Progenitor cell of endocrine pancreas (in vitro differentiated cells): ENCODE results near the gene COL12A1. TPM values are rescaled to one million over a fixed set of nuclear protein-coding genes. Genes with fewer than 3 reads are reported as not detected.

Experiments
- DNase-seq: peaks from one replicate; pipeline ENCODE4 v3.0.0; 2021; ENCODE audit warnings: low spot score; ENCODE audit not compliant: unreplicated experiment
- H3K27ac Mint-ChIP-seq: 2 replicates; pipeline ENCODE4 v1.8.0; 2021; ENCODE audit warnings: mild to moderate bottlenecking, moderate library complexity, mixed read lengths
- H3K27me3 Mint-ChIP-seq: 2 replicates; pipeline ENCODE4 v1.8.0; 2021; ENCODE audit warnings: mixed read lengths
- H3K36me3 Mint-ChIP-seq: 2 replicates; pipeline ENCODE4 v1.8.0; 2022; ENCODE audit warnings: mixed read lengths; ENCODE audit not compliant: insufficient read depth
- H3K4me1 Mint-ChIP-seq: 2 replicates; pipeline ENCODE4 v1.8.0; 2021; ENCODE audit warnings: low read depth, mixed read lengths
- H3K4me3 Mint-ChIP-seq: 2 replicates; pipeline ENCODE4 v1.8.0; 2021; ENCODE audit warnings: low read depth, mild to moderate bottlenecking, moderate library complexity, mixed read lengths
- H3K9me3 Mint-ChIP-seq: 2 replicates; pipeline ENCODE4 v1.8.0; 2021; ENCODE audit warnings: low read depth, mixed read lengths
- total RNA-seq: library from RNA; stranded (reverse); gene quantifications from 2 replicates; pipeline ENCODE4 v1.2.1, GENCODE V29; 2021
- TF ChIP-seq, protein P1 (sequence below): fragments of 200-600 bp; sonication (generic); IDR thresholded peaks from one replicate; pipeline ENCODE4 v1.5.0; 2021; ENCODE audit warnings: antibody characterized with exemption, mild to moderate bottlenecking; ENCODE audit not compliant: unreplicated experiment

Gene COL12A1
- total RNA-seq, 1 donor from 2014 or later = 2.0 TPM

DNA sequence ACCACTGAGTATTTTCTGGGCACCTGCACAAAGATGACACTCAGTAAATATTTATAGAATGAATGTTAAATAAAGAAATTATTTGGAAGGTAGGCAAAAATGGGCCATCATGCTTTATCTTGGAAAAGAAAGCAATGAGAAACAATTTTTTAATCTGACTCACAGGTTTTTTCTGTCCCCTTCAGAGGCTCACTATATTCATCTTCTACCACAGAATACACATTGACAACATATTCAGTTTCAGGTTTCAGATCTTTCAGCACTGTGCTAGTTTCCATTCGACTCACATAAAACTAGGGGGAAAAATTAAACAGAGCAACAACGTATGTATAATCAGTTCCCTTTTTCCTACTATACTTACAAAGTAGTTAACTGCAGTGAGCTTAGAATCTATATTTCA, 58.3 kb downstream of the COL12A1 start:
- Mint-ChIP-seq H3K4me1 (no peaks in the 10 kb centered on the region), H3K9me3 (no peaks in the 10 kb centered on the region), H3K27me3 (no peaks in the 10 kb centered on the region), H3K27ac (no peak overlapping the region), H3K36me3 (no peaks in the 10 kb centered on the region), H3K4me3 (no peak overlapping the region)
- TF ChIP-seq, protein P1, sequence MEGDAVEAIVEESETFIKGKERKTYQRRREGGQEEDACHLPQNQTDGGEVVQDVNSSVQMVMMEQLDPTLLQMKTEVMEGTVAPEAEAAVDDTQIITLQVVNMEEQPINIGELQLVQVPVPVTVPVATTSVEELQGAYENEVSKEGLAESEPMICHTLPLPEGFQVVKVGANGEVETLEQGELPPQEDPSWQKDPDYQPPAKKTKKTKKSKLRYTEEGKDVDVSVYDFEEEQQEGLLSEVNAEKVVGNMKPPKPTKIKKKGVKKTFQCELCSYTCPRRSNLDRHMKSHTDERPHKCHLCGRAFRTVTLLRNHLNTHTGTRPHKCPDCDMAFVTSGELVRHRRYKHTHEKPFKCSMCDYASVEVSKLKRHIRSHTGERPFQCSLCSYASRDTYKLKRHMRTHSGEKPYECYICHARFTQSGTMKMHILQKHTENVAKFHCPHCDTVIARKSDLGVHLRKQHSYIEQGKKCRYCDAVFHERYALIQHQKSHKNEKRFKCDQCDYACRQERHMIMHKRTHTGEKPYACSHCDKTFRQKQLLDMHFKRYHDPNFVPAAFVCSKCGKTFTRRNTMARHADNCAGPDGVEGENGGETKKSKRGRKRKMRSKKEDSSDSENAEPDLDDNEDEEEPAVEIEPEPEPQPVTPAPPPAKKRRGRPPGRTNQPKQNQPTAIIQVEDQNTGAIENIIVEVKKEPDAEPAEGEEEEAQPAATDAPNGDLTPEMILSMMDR = no peak
- DNase-seq = no peak

- H3K4me3 Mint-ChIP-seq = no peak overlapping the region
- H3K27ac Mint-ChIP-seq = no peak overlapping the region
- no peak for DNase-seq
- TF ChIP-seq, protein P1 = no peak
- no peaks in the 10 kb centered on the region for H3K36me3 Mint-ChIP-seq
- H3K4me1 Mint-ChIP-seq = no peaks in the 10 kb centered on the region
- no peaks in the 10 kb centered on the region for H3K9me3 Mint-ChIP-seq
- no peaks in the 10 kb centered on the region for H3K27me3 Mint-ChIP-seq
These were observed 59.9 kb downstream of the COL12A1 start for GRCh38 chr6:75145976-75146375.

GRCh38 chr6:75145211-75145610, 60.6 kb downstream of the COL12A1 start:
- TF ChIP-seq, protein P1 = no peak
- Mint-ChIP-seq H3K4me1 (no peaks in the 10 kb centered on the region), H3K9me3 (no peaks in the 10 kb centered on the region), H3K27me3 (no peaks in the 10 kb centered on the region), H3K36me3 (no peaks in the 10 kb centered on the region), H3K4me3 (no peak overlapping the region), H3K27ac (no peak overlapping the region)
- no peak for DNase-seq

DNA sequence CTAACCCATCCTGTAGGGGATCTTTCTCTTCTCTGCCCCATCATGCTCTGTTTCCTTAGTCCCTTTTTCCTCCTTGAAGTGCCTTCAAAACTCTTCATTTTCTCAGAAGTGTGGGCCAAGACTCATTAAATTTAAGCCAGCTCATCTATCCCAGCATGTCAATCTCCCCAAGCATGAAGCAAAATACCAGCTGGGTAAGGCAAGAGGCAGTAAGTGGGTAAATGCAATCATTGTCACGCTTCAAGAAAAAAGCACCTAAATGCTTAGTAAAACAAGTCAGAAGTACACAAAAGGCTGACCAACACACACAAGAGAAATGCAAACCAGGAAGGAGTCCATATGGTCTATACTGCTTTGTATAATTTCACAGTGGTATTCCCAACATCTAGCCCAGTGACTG, 61.5 kb downstream of the COL12A1 start:
- Mint-ChIP-seq H3K4me3 (no peak overlapping the region), H3K27me3 (no peaks in the 10 kb centered on the region), H3K27ac (no peak overlapping the region), H3K36me3 (no peaks in the 10 kb centered on the region), H3K4me1 (no peaks in the 10 kb centered on the region), H3K9me3 (no peaks in the 10 kb centered on the region)
- DNase-seq = no peak
- TF ChIP-seq, protein P1 = no peak

DNA sequence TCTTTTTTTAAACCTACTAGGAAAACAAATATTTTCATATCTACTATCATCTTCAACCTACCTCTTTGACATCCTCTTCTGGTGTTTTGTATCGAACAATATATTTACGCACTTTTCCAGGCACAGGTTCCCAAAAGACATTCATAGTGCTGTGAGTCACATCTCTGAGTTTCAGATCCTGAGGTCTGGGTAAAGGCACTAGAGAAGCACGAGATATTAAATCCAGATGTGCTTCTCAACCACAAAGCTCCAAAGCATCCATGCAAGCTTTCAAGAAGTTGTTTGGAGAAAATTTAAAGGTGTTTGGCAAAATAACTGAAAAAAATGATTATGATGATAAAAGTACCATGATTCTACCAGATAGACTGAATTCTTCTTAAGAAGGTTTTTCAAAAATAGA, 62.7 kb downstream of the COL12A1 start:
- H3K27ac Mint-ChIP-seq = no peak overlapping the region
- H3K36me3 Mint-ChIP-seq = no peaks in the 10 kb centered on the region
- TF ChIP-seq, protein P1 = no peak
- no peak for DNase-seq
- H3K4me1 Mint-ChIP-seq = no peaks in the 10 kb centered on the region
- H3K9me3 Mint-ChIP-seq = no peaks in the 10 kb centered on the region
- H3K4me3 Mint-ChIP-seq = no peak overlapping the region
- H3K27me3 Mint-ChIP-seq = no peaks in the 10 kb centered on the region
